ENCODE data around the gene RPUSD4.

The RPUSD4 gene

GRCh38 chr11:126181939-126182730 is 29.3 kb downstream of the RPUSD4 start:
- no peak for DNase-seq

GRCh38 chr11:126176853-126177470 is 34.5 kb downstream of the RPUSD4 start:
- DNase-seq = no peak

- DNase-seq = no peak
Observed at GRCh38 chr11:126175393-126175792, 36.1 kb downstream of the RPUSD4 start.

GRCh38 chr11:126174816-126175215 is 36.6 kb downstream of the RPUSD4 start:
- no peak for DNase-seq

GRCh38 chr11:126173257-126173656 is 38.2 kb downstream of the RPUSD4 start:
- DNase-seq = no peak

GRCh38 chr11:126172596-126173038 is 38.8 kb downstream of the RPUSD4 start:
- no peak for DNase-seq

GRCh38 chr11:126169291-126169690 is 42.2 kb downstream of the RPUSD4 start:
- DNase-seq = no peak

GRCh38 chr11:126167488-126167887 is 44.0 kb downstream of the RPUSD4 start:
- no peak for DNase-seq

- no peak for DNase-seq
Observed at GRCh38 chr11:126166413-126166812, 45.0 kb downstream of the RPUSD4 start.

- no peak for DNase-seq
Observed at GRCh38 chr11:126165757-126166156, 45.7 kb downstream of the RPUSD4 start.

GRCh38 chr11:126165311-126165720 is 46.1 kb downstream of the RPUSD4 start:
- no peak for DNase-seq

- DNase-seq = no peak
Observed at GRCh38 chr11:126164781-126165180, 46.7 kb downstream of the RPUSD4 start.

- DNase-seq = no peak
Observed at GRCh38 chr11:126163779-126164178, 47.7 kb downstream of the RPUSD4 start.

GRCh38 chr11:126163074-126163700 is 48.3 kb downstream of the RPUSD4 start:
- no peak for DNase-seq

GRCh38 chr11:126162306-126163030 is 49.0 kb downstream of the RPUSD4 start:
- no peak for DNase-seq

- no peak for DNase-seq
Observed at GRCh38 chr11:126161023-126161391, 50.4 kb downstream of the RPUSD4 start.

GRCh38 chr11:126160345-126161022 is 51.0 kb downstream of the RPUSD4 start:
- DNase-seq = no peak

GRCh38 chr11:126159719-126160344 is 51.6 kb downstream of the RPUSD4 start:
- DNase-seq = no peak

GRCh38 chr11:126158054-126158791 is 53.2 kb downstream of the RPUSD4 start:
- no peak for DNase-seq

- no peak for DNase-seq
Observed at GRCh38 chr11:126157326-126158030, 54.0 kb downstream of the RPUSD4 start.

GRCh38 chr11:126156814-126157213 is 54.6 kb downstream of the RPUSD4 start:
- no peak for DNase-seq

Data from hippocampal formation (tissue), 2 donors.